Neuron (in vitro differentiated cells): ENCODE results near the gene PARP16.

Experiments used
- H2AFZ ChIP-seq: one replicate; pipeline ENCODE4 v1.6.1; 2013; ENCODE audit warnings: low read depth, mild to moderate bottlenecking, inconsistent platforms, low read length, moderate library complexity
- H3K27me3 ChIP-seq: one replicate; pipeline ENCODE4 v1.6.1; 2013; ENCODE audit warnings: low read length; ENCODE audit not compliant: insufficient read depth
- H3K36me3 ChIP-seq: one replicate; pipeline ENCODE4 v1.6.1; 2013; ENCODE audit warnings: low read length; ENCODE audit not compliant: insufficient read depth
- H3K4me1 ChIP-seq: one replicate; pipeline ENCODE4 v1.6.1; 2013; ENCODE audit warnings: low read length; ENCODE audit not compliant: insufficient read depth
- H3K4me3 ChIP-seq: 2 replicates; pipeline ENCODE4 v1.5.1; 2013; ENCODE audit warnings: mild to moderate bottlenecking, low read length, moderate library complexity
- H3K9me3 ChIP-seq: one replicate; pipeline ENCODE4 v1.6.1; 2013; ENCODE audit warnings: low read length

PARP16 gene

GRCh38 chr15:65286704-65287519 is at the start of gene PARP16:
PARP16 (minus strand) TSS chr15:65286883; CDS start chr15:65286426, 457 bp downstream.
- no peaks in the 10 kb centered on the region for H3K9me3 ChIP-seq
- H3K36me3 ChIP-seq = peaks cover 3% of the 10 kb centered on the region
- peak within 1 kb of the TSS; percentile 38 for H2AFZ ChIP-seq
- peaks cover 12% of the 10 kb centered on the region for H3K4me1 ChIP-seq
- H3K4me3 ChIP-seq = peak within 1 kb of the TSS; percentile 53
- no peaks in the 10 kb centered on the region for H3K27me3 ChIP-seq

- H2AFZ ChIP-seq = no peak overlapping the region
- no peaks in the 10 kb centered on the region for H3K27me3 ChIP-seq
- peaks cover 72% of the 10 kb centered on the region for H3K4me1 ChIP-seq
- no peaks in the 10 kb centered on the region for H3K9me3 ChIP-seq
- H3K4me3 ChIP-seq = no peak overlapping the region
- H3K36me3 ChIP-seq = peaks cover 30% of the 10 kb centered on the region
Observed at GRCh38 chr15:65335278-65336055, 48.8 kb upstream of the PARP16 start.

GRCh38 chr15:65334586-65335231 is 48.0 kb upstream of the PARP16 start:
- H3K27me3 ChIP-seq = no peaks in the 10 kb centered on the region
- H3K36me3 ChIP-seq = peaks cover 35% of the 10 kb centered on the region
- no peak overlapping the region for H2AFZ ChIP-seq
- no peak overlapping the region for H3K4me3 ChIP-seq
- H3K4me1 ChIP-seq = peaks cover 65% of the 10 kb centered on the region
- H3K9me3 ChIP-seq = no peaks in the 10 kb centered on the region

GRCh38 chr15:65333856-65334255 is 47.2 kb upstream of the PARP16 start:
- Histone ChIP-seq H3K9me3 (no peaks in the 10 kb centered on the region), H3K4me1 (peaks cover 63% of the 10 kb centered on the region), H3K36me3 (peaks cover 44% of the 10 kb centered on the region), H3K4me3 (no peak overlapping the region), H2AFZ (no peak overlapping the region), H3K27me3 (no peaks in the 10 kb centered on the region)

- no peaks in the 10 kb centered on the region for H3K9me3 ChIP-seq
- H2AFZ ChIP-seq = no peak overlapping the region
- H3K4me3 ChIP-seq = no peak overlapping the region
- H3K4me1 ChIP-seq = peaks cover 58% of the 10 kb centered on the region
- peaks cover 49% of the 10 kb centered on the region for H3K36me3 ChIP-seq
- no peaks in the 10 kb centered on the region for H3K27me3 ChIP-seq
Observed at GRCh38 chr15:65333148-65333820, 46.6 kb upstream of the PARP16 start.

- peaks cover 57% of the 10 kb centered on the region for H3K36me3 ChIP-seq
- H3K9me3 ChIP-seq = no peaks in the 10 kb centered on the region
- H3K4me1 ChIP-seq = peaks cover 51% of the 10 kb centered on the region
- no peak overlapping the region for H3K4me3 ChIP-seq
- H2AFZ ChIP-seq = no peak overlapping the region
- H3K27me3 ChIP-seq = no peaks in the 10 kb centered on the region
Observed at GRCh38 chr15:65332391-65333147, 45.9 kb upstream of the PARP16 start.

- no peaks in the 10 kb centered on the region for H3K27me3 ChIP-seq
- H2AFZ ChIP-seq = no peak overlapping the region
- peaks cover 43% of the 10 kb centered on the region for H3K4me1 ChIP-seq
- H3K9me3 ChIP-seq = no peaks in the 10 kb centered on the region
- peaks cover 63% of the 10 kb centered on the region for H3K36me3 ChIP-seq
- H3K4me3 ChIP-seq = no peak overlapping the region
Observed at GRCh38 chr15:65331811-65332210, 45.1 kb upstream of the PARP16 start.

GRCh38 chr15:65330934-65331645 is 44.4 kb upstream of the PARP16 start:
- Histone ChIP-seq H3K9me3 (no peaks in the 10 kb centered on the region), H2AFZ (no peak overlapping the region), H3K27me3 (no peaks in the 10 kb centered on the region), H3K4me3 (no peak overlapping the region), H3K4me1 (peaks cover 36% of the 10 kb centered on the region), H3K36me3 (peaks cover 65% of the 10 kb centered on the region)

- Histone ChIP-seq H3K4me1 (peaks cover 26% of the 10 kb centered on the region), H3K4me3 (no peak overlapping the region), H3K9me3 (no peaks in the 10 kb centered on the region), H2AFZ (no peak overlapping the region), H3K27me3 (no peaks in the 10 kb centered on the region), H3K36me3 (peaks cover 65% of the 10 kb centered on the region)
Observed at GRCh38 chr15:65329984-65330735, 43.5 kb upstream of the PARP16 start.

- H3K9me3 ChIP-seq = no peaks in the 10 kb centered on the region
- no peak overlapping the region for H3K4me3 ChIP-seq
- H3K36me3 ChIP-seq = peaks cover 65% of the 10 kb centered on the region
- no peaks in the 10 kb centered on the region for H3K27me3 ChIP-seq
- no peak overlapping the region for H2AFZ ChIP-seq
- H3K4me1 ChIP-seq = peaks cover 19% of the 10 kb centered on the region
Observed at GRCh38 chr15:65329288-65329983, 42.8 kb upstream of the PARP16 start.
